ENCODE data around the gene BCAS4. TPM values are rescaled to one million over a fixed set of nuclear protein-coding genes. Genes with fewer than 3 reads are reported as not detected.

The BCAS4 gene
- total RNA-seq, 3 donors from 2014 or later (not counting 1 experiment from before 2014, with no cell fraction given) = 7.7 to 13.5 (median 10.5) TPM

- Mint-ChIP-seq H3K27me3 (ENCODE audit: low read depth in 2 of 2) (no peaks in the 10 kb centered on the region), H3K27ac (no peak overlapping the region), H3K36me3 (no peaks in the 10 kb centered on the region), H3K9me3 (no peaks in the 10 kb centered on the region), H3K4me3 (no peak overlapping the region), H3K4me1 (peaks cover 5 to 17% of the 10 kb centered on the region in 2 donors)
- H3K27ac ChIP-seq (ENCODE audit: low read length) = no peak overlapping the region
- H3K36me3 ChIP-seq (ENCODE audit: control insufficient read depth, insufficient read depth, low read length) = peaks cover 22% of the 10 kb centered on the region
- no peaks in the 10 kb centered on the region for H3K27me3 ChIP-seq (ENCODE audit: control insufficient read depth, insufficient read depth, low read length)
- no peak for ATAC-seq
- no peak overlapping the region for H3K4me3 ChIP-seq (ENCODE audit: low read length)
- no peak for DNase-seq
- intact Hi-C loops (cut with micrococcal nuclease) = no loop called here
- H3K4me1 ChIP-seq (ENCODE audit: control insufficient read depth, insufficient read depth, low read length) = no peaks in the 10 kb centered on the region
- H3K9me3 ChIP-seq (ENCODE audit: control insufficient read depth, insufficient read depth, low read length) = no peaks in the 10 kb centered on the region
- TF ChIP-seq, protein P1, sequence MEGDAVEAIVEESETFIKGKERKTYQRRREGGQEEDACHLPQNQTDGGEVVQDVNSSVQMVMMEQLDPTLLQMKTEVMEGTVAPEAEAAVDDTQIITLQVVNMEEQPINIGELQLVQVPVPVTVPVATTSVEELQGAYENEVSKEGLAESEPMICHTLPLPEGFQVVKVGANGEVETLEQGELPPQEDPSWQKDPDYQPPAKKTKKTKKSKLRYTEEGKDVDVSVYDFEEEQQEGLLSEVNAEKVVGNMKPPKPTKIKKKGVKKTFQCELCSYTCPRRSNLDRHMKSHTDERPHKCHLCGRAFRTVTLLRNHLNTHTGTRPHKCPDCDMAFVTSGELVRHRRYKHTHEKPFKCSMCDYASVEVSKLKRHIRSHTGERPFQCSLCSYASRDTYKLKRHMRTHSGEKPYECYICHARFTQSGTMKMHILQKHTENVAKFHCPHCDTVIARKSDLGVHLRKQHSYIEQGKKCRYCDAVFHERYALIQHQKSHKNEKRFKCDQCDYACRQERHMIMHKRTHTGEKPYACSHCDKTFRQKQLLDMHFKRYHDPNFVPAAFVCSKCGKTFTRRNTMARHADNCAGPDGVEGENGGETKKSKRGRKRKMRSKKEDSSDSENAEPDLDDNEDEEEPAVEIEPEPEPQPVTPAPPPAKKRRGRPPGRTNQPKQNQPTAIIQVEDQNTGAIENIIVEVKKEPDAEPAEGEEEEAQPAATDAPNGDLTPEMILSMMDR (IDR thresholded peaks at IDR 0.05) = no peak
- 94% methylated on average over 7 of the region's 7 CpGs for WGBS (ENCODE audit: insufficient coverage)
Measured at GRCh38 chr20:50885068-50885467, 90.2 kb downstream of the BCAS4 start.

- intact Hi-C loops (cut with micrococcal nuclease) = no loop called here
- Histone ChIP-seq H3K4me1 (ENCODE audit: control insufficient read depth, insufficient read depth, low read length) (no peaks in the 10 kb centered on the region), H3K9me3 (ENCODE audit: control insufficient read depth, insufficient read depth, low read length) (no peaks in the 10 kb centered on the region), H3K27ac (ENCODE audit: low read length) (no peak overlapping the region), H3K4me3 (ENCODE audit: low read length) (no peak overlapping the region), H3K36me3 (ENCODE audit: control insufficient read depth, insufficient read depth, low read length) (peaks cover 26% of the 10 kb centered on the region), H3K27me3 (ENCODE audit: control insufficient read depth, insufficient read depth, low read length) (no peaks in the 10 kb centered on the region)
- DNase-seq = no peak
- Mint-ChIP-seq H3K36me3 (no peaks in the 10 kb centered on the region), H3K27me3 (ENCODE audit: low read depth in 2 of 2) (no peaks in the 10 kb centered on the region), H3K9me3 (no peaks in the 10 kb centered on the region), H3K4me3 (no peak overlapping the region), H3K4me1 (peaks cover 5 to 17% of the 10 kb centered on the region in 2 donors), H3K27ac (no peak overlapping the region)
- 93% methylated on average over 5 of the region's 5 CpGs for WGBS (ENCODE audit: insufficient coverage)
- no peak for ATAC-seq
- TF ChIP-seq, protein P1 (IDR thresholded peaks at IDR 0.05) = no peak
Measured at GRCh38 chr20:50885781-50886180, 90.9 kb downstream of the BCAS4 start.

DNA sequence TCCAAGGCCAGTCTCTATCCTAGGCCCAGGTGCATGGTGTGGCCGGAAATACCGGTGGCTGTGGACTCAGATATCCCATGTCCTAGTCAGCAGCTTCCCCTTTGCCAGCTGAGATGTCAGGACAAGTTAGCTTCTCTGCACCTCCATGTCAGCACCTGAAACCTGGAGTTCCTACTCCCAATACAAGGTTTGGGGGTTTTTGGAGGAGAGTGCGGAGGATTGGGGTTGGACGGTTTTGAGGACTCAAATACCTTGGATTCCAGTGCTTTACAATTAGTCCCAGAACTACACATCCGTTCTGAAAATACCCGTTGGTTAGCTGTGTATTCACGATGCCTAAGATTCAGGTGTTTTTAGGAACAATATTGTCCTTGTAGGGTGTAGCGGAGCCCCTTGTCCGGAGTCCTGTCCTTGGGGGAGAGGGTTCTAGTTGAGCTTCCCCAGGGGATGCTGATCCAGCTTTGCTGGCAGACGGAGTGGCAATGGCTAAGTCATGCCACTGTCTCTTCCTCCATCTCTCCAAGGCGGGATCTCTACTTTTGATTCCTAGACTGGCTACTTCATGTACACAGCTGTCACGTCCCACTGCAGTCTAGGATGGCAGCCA, 91.4 kb downstream of the BCAS4 start:
- Histone ChIP-seq H3K36me3 (ENCODE audit: control insufficient read depth, insufficient read depth, low read length) (peaks cover 31% of the 10 kb centered on the region), H3K27me3 (ENCODE audit: control insufficient read depth, insufficient read depth, low read length) (no peaks in the 10 kb centered on the region), H3K9me3 (ENCODE audit: control insufficient read depth, insufficient read depth, low read length) (no peaks in the 10 kb centered on the region), H3K4me1 (ENCODE audit: control insufficient read depth, insufficient read depth, low read length) (no peaks in the 10 kb centered on the region), H3K4me3 (ENCODE audit: low read length) (no peak overlapping the region), H3K27ac (ENCODE audit: low read length) (no peak overlapping the region)
- no peaks in the 10 kb centered on the region for H3K36me3 Mint-ChIP-seq
- TF ChIP-seq, protein P1 (IDR thresholded peaks at IDR 0.05) = no peak
- ATAC-seq (no peak), DNase-seq (no peak)
- intact Hi-C loops (cut with micrococcal nuclease) = no loop called here
- H3K27me3 Mint-ChIP-seq (ENCODE audit: low read depth in 2 of 2) = no peaks in the 10 kb centered on the region
- H3K4me3 Mint-ChIP-seq = no peak overlapping the region
- WGBS (ENCODE audit: insufficient coverage) = 85% methylated on average over 12 of the region's 12 CpGs
- no peaks in the 10 kb centered on the region for H3K9me3 Mint-ChIP-seq
- peaks cover 5 to 17% of the 10 kb centered on the region in 2 donors for H3K4me1 Mint-ChIP-seq
- H3K27ac Mint-ChIP-seq = no peak overlapping the region

DNA sequence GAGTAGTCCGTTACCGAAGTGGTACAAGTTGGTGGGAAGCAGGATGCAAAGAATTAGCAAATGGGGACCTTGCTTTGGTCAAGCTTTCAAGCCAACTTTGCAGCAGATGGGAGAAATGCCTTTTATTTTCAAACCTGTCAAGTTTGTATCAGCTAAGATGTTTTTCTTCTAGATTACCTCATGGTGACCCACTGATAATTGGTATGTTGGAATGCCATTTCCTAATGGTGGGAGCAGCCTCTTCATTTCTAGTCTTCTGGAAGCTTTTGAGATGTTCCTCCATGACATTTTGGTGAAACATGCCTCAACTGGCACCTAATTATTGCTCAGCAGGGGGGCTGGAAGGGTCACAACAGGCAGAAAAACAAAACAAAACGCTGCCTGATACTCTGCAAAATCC, 92.7 kb downstream of the BCAS4 start:
- no peak for DNase-seq
- H3K9me3 Mint-ChIP-seq = no peaks in the 10 kb centered on the region
- no peaks in the 10 kb centered on the region for H3K27me3 Mint-ChIP-seq (ENCODE audit: low read depth in 2 of 2)
- no peak for ATAC-seq
- Histone ChIP-seq H3K36me3 (ENCODE audit: control insufficient read depth, insufficient read depth, low read length) (peaks cover 43% of the 10 kb centered on the region), H3K4me1 (ENCODE audit: control insufficient read depth, insufficient read depth, low read length) (no peaks in the 10 kb centered on the region), H3K4me3 (ENCODE audit: low read length) (no peak overlapping the region), H3K9me3 (ENCODE audit: control insufficient read depth, insufficient read depth, low read length) (no peaks in the 10 kb centered on the region), H3K27me3 (ENCODE audit: control insufficient read depth, insufficient read depth, low read length) (no peaks in the 10 kb centered on the region), H3K27ac (ENCODE audit: low read length) (no peak overlapping the region)
- intact Hi-C loops (cut with micrococcal nuclease) = no loop called here
- WGBS (ENCODE audit: insufficient coverage) = 100% methylated on average over 3 of the region's 3 CpGs
- H3K27ac Mint-ChIP-seq = no peak overlapping the region
- TF ChIP-seq, protein P1 (IDR thresholded peaks at IDR 0.05) = no peak
- H3K36me3 Mint-ChIP-seq = peaks cover 5% of the 10 kb centered on the region
- H3K4me3 Mint-ChIP-seq = no peak overlapping the region
- peaks cover 8 to 21% of the 10 kb centered on the region in 2 donors for H3K4me1 Mint-ChIP-seq

Measured in natural killer cell (primary cell).